Ascending aorta (tissue), 2 donors: ENCODE results near the gene MRPL44. TPM values are rescaled to one million over a fixed set of nuclear protein-coding genes. Genes with fewer than 3 reads are reported as not detected.

Source experiments
- DNase-seq, 2 donors: peaks; one replicate each; pipeline ENCODE4 v3.0.0-alpha.2; 2019; ENCODE audit warnings: low spot score in 2 of 2
- H3K27ac ChIP-seq, 2 donors: fragments of 200-600 bp; sonication (generic); one replicate each; pipeline ENCODE4 v1.5.1; 2016 to 2017; ENCODE audit warnings: mild to moderate bottlenecking in 1 of 2
- H3K27me3 ChIP-seq: fragments of 200-600 bp; sonication (generic); one replicate; pipeline ENCODE4 v1.5.1; 2017
- H3K36me3 ChIP-seq, 2 donors: fragments of 200-600 bp; sonication (generic); one replicate each; pipeline ENCODE4 v1.5.1; 2016
- H3K4me1 ChIP-seq, 2 donors: fragments of 200-600 bp; sonication (generic); one replicate each; pipeline ENCODE4 v1.5.1; 2016 to 2017; ENCODE audit warnings: mild to moderate bottlenecking in 1 of 2
- H3K4me3 ChIP-seq, 2 donors: fragments of 200-600 bp; sonication (generic); one replicate each; pipeline ENCODE4 v1.5.1; 2016 to 2017; ENCODE audit warnings: mild to moderate bottlenecking in 1 of 2
- H3K9me3 ChIP-seq, 2 donors: fragments of 200-600 bp; sonication (generic); one replicate each; pipeline ENCODE4 v1.5.1; 2016
- intact Hi-C: fragments of 100-400 bp; cut with DNase I; formaldehyde crosslinking; loops from one replicate; pipeline ENCODE4 v1.15.1; 2023
- total RNA-seq: library from RNA; depleted of rRNA; stranded (reverse); fragments of >200 nt; gene quantifications from one replicate; pipeline ENCODE4 v1.1.0, GENCODE V29; 2016
- TF ChIP-seq, protein P1 (sequence below), 3 experiments: fragments of 200-600 bp in 2 of 3; fragments of 450-650 bp in 1 of 3; sonication (generic) in 2 of 3; IDR thresholded peaks; one replicate each; pipeline ENCODE4 v1.5.1; 2016 to 2019; ENCODE audit warnings: antibody characterized with exemption in 3 of 3, mild to moderate bottlenecking in 1 of 3, moderate library complexity in 1 of 3

The MRPL44 gene
- total RNA-seq, 1 donor from 2014 or later, result 3.8 TPM

DNA sequence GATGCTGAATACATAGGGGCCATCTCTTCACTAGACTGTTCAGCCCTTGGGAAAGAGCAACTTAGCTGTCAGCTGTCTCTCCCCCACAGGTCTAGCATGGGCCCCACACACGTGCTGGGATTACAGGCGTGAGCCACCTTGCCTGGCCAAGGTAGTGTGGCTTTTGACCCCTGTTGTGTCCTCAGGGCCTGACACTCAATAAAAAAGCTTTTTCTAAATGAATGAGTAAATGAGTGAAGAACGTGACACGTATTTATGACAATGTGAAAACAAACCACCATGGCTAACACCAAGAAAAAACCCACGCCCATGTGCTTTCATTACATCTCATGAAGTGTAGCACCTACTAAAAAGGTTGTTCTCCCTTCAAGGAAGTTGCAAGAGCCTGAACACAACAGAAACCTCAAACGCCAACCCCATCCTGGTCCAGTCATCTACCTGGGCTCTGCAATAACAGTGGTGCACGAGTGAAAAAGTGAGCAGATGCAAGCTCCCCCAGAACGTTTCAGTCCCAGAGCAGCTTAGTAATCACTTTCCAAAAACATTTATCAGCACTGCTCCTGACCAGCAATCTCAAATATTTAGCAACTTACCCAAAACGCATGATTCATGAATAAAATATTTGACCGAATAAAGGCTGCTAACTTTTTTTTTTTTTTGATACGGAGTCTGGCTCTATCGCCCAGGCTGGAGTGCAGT, 15.5 kb upstream of the MRPL44 start:
- TF ChIP-seq, protein P1, sequence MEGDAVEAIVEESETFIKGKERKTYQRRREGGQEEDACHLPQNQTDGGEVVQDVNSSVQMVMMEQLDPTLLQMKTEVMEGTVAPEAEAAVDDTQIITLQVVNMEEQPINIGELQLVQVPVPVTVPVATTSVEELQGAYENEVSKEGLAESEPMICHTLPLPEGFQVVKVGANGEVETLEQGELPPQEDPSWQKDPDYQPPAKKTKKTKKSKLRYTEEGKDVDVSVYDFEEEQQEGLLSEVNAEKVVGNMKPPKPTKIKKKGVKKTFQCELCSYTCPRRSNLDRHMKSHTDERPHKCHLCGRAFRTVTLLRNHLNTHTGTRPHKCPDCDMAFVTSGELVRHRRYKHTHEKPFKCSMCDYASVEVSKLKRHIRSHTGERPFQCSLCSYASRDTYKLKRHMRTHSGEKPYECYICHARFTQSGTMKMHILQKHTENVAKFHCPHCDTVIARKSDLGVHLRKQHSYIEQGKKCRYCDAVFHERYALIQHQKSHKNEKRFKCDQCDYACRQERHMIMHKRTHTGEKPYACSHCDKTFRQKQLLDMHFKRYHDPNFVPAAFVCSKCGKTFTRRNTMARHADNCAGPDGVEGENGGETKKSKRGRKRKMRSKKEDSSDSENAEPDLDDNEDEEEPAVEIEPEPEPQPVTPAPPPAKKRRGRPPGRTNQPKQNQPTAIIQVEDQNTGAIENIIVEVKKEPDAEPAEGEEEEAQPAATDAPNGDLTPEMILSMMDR (IDR thresholded peaks at IDR 0.05), result no peak
- Histone ChIP-seq H3K4me1 (peaks cover 8 to 29% of the 10 kb centered on the region in 2 donors), H3K36me3 (no peaks in the 10 kb centered on the region), H3K27ac (peak overlapping the region; percentile 47 to 49), H3K4me3 (peak overlapping the region in 1 of 2 donors; percentile 40), H3K27me3 (no peaks in the 10 kb centered on the region), H3K9me3 (no peaks in the 10 kb centered on the region)
- no peak for DNase-seq
- intact Hi-C loops, result loop anchor here (10.0 kb wide), 1 partner anchor 1287 kb away; the partner anchor contains the start of gene FARSB

DNA sequence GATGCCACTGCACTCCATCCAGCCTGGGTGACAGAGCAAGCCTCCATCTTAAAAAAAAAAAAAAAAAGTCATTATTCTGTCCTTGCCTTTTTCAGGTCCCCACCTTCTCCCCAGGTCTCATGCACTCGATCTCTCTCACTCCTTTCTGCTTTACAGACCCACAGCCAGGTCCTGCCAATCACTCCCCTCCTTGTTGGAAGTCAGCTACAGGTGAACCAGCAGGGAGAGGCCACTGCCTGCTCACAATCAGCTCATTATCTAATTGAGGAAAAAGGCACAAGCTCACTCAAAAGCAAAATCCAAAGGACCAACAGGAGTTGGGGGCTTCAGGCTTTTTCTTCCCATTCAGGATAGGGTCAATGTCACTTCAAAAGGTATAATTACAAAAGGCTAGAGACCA, 14.1 kb upstream of the MRPL44 start:
- H3K36me3 ChIP-seq, result no peaks in the 10 kb centered on the region
- no peak for DNase-seq
- peak overlapping the region; percentile 80 to 92 for H3K4me3 ChIP-seq
- intact Hi-C loops, result loop anchor here (10.0 kb wide), 1 partner anchor 1288 kb away; the partner anchor contains the start of gene FARSB
- no peaks in the 10 kb centered on the region for H3K9me3 ChIP-seq
- H3K27ac ChIP-seq, result peak overlapping the region; percentile 96 to 98
- H3K27me3 ChIP-seq, result no peaks in the 10 kb centered on the region
- peaks cover 8 to 16% of the 10 kb centered on the region in 2 donors for H3K4me1 ChIP-seq
- TF ChIP-seq, protein P1 (IDR thresholded peaks at IDR 0.05), result no peak

DNA sequence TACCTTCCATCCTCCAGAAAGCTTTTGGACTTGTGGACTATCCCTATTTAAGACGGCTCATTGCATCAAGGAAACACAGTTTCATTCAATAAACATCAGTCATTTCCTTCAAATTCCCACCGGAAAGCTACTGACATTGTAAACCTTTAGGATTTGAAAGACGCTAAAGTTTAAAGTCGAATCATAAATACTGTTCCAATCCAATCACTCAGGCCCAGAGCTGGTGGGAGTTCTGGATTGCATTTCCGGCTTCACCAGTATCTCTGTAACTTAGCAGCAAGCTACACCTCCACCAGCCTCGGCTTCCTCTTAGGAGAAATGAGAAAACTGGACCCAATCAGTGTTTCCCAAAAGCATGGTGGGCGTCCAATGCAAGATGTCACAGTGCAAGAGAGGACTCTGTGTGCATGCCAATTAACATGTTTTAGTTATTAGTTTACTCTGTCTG, 13.7 kb upstream of the MRPL44 start:
- TF ChIP-seq, protein P1 (IDR thresholded peaks at IDR 0.05), result no peak
- H3K4me1 ChIP-seq, result peaks cover 8 to 14% of the 10 kb centered on the region in 2 donors
- no peaks in the 10 kb centered on the region for H3K36me3 ChIP-seq
- intact Hi-C loops, result loop anchor here (1.0 to 10.0 kb wide), 2 partner anchors 14 to 1289 kb away; partner anchors contain the start of genes FARSB and MRPL44
- H3K27ac ChIP-seq, result peak overlapping the region; percentile 96 to 98
- no peak for DNase-seq
- H3K4me3 ChIP-seq, result peak overlapping the region; percentile 80 to 92
- H3K9me3 ChIP-seq, result no peaks in the 10 kb centered on the region
- no peaks in the 10 kb centered on the region for H3K27me3 ChIP-seq

DNA sequence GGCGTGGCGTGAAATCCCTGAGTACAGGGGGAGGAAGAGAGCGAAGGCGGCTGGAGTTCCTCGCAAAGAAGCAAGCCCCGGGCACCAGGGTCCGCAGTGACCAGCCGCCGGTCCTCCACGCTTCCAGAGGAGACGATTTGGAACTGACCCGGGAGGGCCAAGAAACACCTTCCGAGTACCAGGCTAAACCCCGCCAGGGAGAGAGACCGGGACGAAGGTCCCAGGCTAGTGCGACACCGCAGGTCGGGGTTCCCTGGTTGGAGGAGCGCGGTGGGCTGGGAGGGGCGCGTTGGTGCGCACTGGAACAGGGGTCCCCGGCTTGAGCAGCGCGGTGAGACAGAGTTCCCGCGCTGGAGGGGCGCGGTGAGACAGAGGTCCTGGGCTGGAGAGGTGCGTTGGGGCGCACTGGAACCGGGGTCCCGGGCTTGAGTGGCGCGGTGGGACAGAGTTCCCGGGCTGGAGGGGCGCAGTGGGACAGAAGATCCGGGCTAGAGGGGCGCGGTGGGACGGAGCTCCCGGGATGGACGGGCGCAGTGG, 13.0 kb upstream of the MRPL44 start:
- no peaks in the 10 kb centered on the region for H3K27me3 ChIP-seq
- H3K27ac ChIP-seq, result peak overlapping the region; percentile 96 to 98
- H3K4me1 ChIP-seq, result peaks cover 8 to 10% of the 10 kb centered on the region in 2 donors
- no peaks in the 10 kb centered on the region for H3K36me3 ChIP-seq
- TF ChIP-seq, protein P1 (IDR thresholded peaks at IDR 0.05), result no peak
- H3K4me3 ChIP-seq, result peak overlapping the region; percentile 80 to 92
- DNase-seq, result peak in 1 of 2 donors; percentile 70
- intact Hi-C loops, result loop anchor here (1.0 to 10.0 kb wide), 2 partner anchors 13 to 1289 kb away; partner anchors contain the start of genes FARSB and MRPL44
- H3K9me3 ChIP-seq, result no peaks in the 10 kb centered on the region

DNA sequence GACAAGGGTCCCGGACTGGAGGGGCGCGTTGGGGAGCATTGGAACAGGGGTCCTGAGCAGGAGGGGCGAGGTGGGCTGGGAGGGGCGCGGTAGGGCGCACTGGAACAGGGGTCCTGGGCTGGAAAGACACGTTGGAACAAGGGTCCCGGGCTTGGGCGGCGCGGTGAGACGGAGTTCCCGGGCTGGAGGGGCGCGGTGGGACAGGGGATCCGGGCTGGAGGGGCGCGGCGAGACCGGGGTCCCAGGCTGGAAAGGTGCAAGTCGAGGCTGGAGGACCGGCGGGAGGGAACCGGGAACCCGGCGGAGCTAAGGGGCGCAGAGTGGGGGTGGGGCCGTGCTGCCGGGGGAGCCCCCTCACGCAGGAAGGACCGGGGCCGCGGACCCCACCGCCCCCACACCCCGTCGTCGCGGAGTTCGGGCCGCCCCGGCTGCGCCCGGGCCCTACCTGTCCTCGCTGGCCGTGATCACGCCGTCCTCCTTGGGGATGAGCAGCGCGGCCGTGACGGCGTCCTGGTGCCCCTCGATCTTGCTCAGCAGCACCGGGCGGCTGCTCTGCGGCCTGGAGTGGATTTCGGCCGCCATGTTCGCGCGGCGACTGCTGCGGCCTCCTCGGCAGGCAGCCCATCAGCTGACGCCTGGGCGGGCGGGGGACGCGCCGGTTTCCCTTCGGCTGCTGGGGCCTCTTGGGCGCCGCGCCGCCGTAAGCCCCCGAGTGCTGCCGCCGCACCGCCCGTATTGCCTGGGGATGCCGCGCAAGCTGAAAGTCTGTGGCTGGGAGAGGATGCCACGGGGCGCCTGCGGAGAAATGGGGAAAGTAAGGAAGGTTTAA, 12.3 kb upstream of the MRPL44 start, which contains the start of gene WDFY1:
TSS of gene WDFY1 (minus strand) at position 633 of the 829 bp plus-strand sequence. CDS start at position 582, 51 bp downstream.
- Histone ChIP-seq H3K36me3 (no peaks in the 10 kb centered on the region), H3K4me3 (peak within 1 kb of the TSS; percentile 80 to 92), H3K27me3 (no peaks in the 10 kb centered on the region), H3K27ac (peak within 1 kb of the TSS; percentile 96 to 98), H3K4me1 (peaks cover 8 to 10% of the 10 kb centered on the region in 2 donors), H3K9me3 (no peaks in the 10 kb centered on the region)
- TF ChIP-seq, protein P1 (IDR thresholded peaks at IDR 0.05), result no peak
- intact Hi-C loops, result loop anchor here (1.0 to 10.0 kb wide), 2 partner anchors 12 to 1290 kb away; partner anchors contain the start of genes FARSB and MRPL44
- peak; percentile 63 to 94 for DNase-seq
